ENCODE data around the gene WNT9B.

WNT9B gene

DNA sequence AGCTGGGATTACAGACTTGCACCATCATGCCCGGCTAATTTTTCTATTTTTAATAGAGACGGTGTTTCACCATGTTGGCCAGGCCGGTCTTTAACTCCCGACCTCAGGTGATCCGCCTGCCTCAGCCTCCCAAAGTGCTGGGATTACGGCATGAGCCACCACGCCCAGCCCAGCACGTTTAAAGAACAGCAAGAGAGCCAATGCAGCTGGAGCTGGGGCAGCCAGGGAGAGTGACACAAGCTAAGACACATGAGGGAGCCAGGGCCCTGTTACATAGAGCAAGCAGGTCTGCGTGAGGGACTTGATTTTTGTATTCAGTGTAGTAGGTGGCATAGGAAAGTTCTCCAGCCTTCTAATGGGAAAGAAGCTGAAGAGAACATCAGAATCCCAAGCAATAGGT is 49.9 kb downstream of the WNT9B start:
- 80 to 84% methylated on average over 9 of the region's 9 CpGs for WGBS, 2 experiments
- Histone ChIP-seq H3K9me3 (ENCODE audit: control insufficient read depth, low read length) (peaks cover 2% of the 10 kb centered on the region), H3K36me3 (ENCODE audit: control insufficient read depth, insufficient read depth, low read length) (no peaks in the 10 kb centered on the region)

DNA sequence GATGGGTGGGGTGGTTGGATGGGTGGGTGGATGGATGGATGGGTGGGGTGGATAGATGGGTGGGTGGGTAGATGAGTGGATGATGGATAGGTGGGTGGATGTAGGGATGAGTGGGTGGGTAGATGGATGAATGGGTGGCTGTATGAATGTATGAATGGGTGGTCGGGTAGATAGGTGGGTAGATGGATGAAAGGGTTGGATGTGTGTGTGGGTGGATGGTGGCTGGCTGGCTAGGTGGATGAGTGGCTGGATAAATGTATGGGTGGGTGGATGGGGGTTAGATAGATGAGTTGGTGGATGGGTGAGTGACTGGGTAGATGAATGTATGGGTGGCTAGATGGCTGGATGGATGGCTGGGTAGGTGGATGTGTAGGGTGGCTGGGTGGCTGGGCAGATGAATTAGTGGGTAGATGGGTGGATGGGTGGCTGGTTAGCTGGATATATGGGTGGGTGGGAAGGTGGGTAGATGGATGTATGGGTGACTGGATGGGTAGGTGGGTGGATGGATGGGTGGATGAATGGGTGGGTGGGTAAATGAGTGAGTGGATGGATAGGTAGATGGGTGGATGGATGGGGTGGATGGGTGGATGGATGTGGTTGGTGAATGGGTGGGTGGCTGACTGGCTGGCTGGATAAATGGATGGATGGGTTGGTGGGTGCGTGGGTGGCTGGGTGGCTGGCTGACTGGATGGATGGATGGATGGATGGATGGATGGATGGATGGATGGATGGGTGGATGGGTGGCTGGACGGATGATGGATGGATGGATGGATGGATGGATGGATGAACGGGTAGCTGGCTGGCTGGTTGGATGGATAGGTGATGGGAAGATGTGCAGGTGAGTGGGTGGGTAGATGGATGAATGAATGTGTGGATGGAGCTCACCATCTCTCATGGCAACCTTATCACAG is 52.6 kb downstream of the WNT9B start:
- Histone ChIP-seq H3K27ac (ENCODE audit: insufficient read depth, low read depth, low read length, poor library complexity, severe bottlenecking) (no peak overlapping the region), H3K4me1 (ENCODE audit: control insufficient read depth, insufficient read depth, low read length) (no peaks in the 10 kb centered on the region), H3K4me3 (ENCODE audit: insufficient read depth, low read depth, low read length) (no peak overlapping the region), H3K27me3 (ENCODE audit: control insufficient read depth, insufficient read depth, low read length, poor library complexity, severe bottlenecking) (no peaks in the 10 kb centered on the region), H3K9me3 (ENCODE audit: control insufficient read depth, low read length) (no peaks in the 10 kb centered on the region), H3K36me3 (ENCODE audit: control insufficient read depth, insufficient read depth, low read length) (no peaks in the 10 kb centered on the region)
- 85 to 89% methylated on average over 4 of the region's 4 CpGs for WGBS, 2 experiments

More for the DNA sequence above, 49.9 kb downstream of the WNT9B start:
- no peaks in the 10 kb centered on the region for H3K4me1 ChIP-seq (ENCODE audit: control insufficient read depth, insufficient read depth, low read length)
- H3K4me3 ChIP-seq (ENCODE audit: insufficient read depth, low read depth, low read length) = no peak overlapping the region
- no peaks in the 10 kb centered on the region for H3K27me3 ChIP-seq (ENCODE audit: control insufficient read depth, insufficient read depth, low read length, poor library complexity, severe bottlenecking)
- no peak overlapping the region for H3K27ac ChIP-seq (ENCODE audit: insufficient read depth, low read depth, low read length, poor library complexity, severe bottlenecking)

DNA sequence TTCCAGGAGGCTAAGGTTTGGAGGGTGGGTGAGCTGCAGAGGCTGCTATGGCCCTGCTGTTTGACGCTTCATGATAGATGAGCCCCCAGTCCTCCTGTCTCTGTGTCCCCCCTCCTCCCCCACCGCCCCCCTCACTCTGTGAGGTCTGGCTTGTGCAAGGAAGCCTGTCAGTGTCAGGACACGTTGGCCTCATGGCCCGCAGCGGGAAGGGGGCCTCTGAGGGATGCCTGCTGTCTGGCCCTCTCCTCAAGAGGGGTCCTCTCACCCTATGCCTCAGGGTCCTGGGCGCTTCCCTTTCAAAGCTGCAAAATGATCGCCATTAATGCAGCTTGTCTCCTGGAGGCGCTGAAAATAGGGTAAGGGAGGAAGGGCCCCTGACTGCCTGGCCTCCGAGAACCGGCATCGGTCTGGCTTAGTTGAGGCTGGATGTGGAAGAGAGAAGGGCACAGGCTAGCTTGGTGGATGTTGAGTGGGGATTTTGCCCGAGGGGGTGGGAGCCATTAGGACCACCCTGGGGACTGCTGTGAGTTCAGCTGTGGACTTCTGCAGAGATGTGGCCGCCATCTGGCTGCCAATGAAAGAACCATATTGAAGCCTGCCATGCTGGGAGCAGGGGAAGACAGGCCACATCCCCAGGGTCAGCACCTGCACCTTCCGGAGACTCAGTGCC is 56.8 kb downstream of the WNT9B start:
- Histone ChIP-seq H3K36me3 (ENCODE audit: control insufficient read depth, insufficient read depth, low read length) (no peaks in the 10 kb centered on the region), H3K4me3 (ENCODE audit: insufficient read depth, low read depth, low read length) (no peak overlapping the region), H3K27me3 (ENCODE audit: control insufficient read depth, insufficient read depth, low read length, poor library complexity, severe bottlenecking) (no peaks in the 10 kb centered on the region), H3K9me3 (ENCODE audit: control insufficient read depth, low read length) (no peaks in the 10 kb centered on the region), H3K4me1 (ENCODE audit: control insufficient read depth, insufficient read depth, low read length) (no peaks in the 10 kb centered on the region), H3K27ac (ENCODE audit: insufficient read depth, low read depth, low read length, poor library complexity, severe bottlenecking) (no peak overlapping the region)
- 82 to 85% methylated on average over 13 to 14 of the region's 14 CpGs for WGBS, 2 experiments

- Histone ChIP-seq H3K9me3 (ENCODE audit: control insufficient read depth, low read length) (no peaks in the 10 kb centered on the region), H3K36me3 (ENCODE audit: control insufficient read depth, insufficient read depth, low read length) (no peaks in the 10 kb centered on the region), H3K27ac (ENCODE audit: insufficient read depth, low read depth, low read length, poor library complexity, severe bottlenecking) (no peak overlapping the region), H3K27me3 (ENCODE audit: control insufficient read depth, insufficient read depth, low read length, poor library complexity, severe bottlenecking) (no peaks in the 10 kb centered on the region), H3K4me3 (ENCODE audit: insufficient read depth, low read depth, low read length) (no peak overlapping the region), H3K4me1 (ENCODE audit: control insufficient read depth, insufficient read depth, low read length) (no peaks in the 10 kb centered on the region)
- 86 to 90% methylated on average over 10 of the region's 10 CpGs for WGBS, 2 experiments
Observed at GRCh38 chr17:46910179-46910927, 59.0 kb downstream of the WNT9B start.

- Histone ChIP-seq H3K4me1 (ENCODE audit: control insufficient read depth, insufficient read depth, low read length) (no peaks in the 10 kb centered on the region), H3K4me3 (ENCODE audit: insufficient read depth, low read depth, low read length) (no peak overlapping the region), H3K36me3 (ENCODE audit: control insufficient read depth, insufficient read depth, low read length) (no peaks in the 10 kb centered on the region), H3K27ac (ENCODE audit: insufficient read depth, low read depth, low read length, poor library complexity, severe bottlenecking) (no peak overlapping the region), H3K9me3 (ENCODE audit: control insufficient read depth, low read length) (no peaks in the 10 kb centered on the region), H3K27me3 (ENCODE audit: control insufficient read depth, insufficient read depth, low read length, poor library complexity, severe bottlenecking) (no peaks in the 10 kb centered on the region)
- 87 to 89% methylated on average over 3 of the region's 3 CpGs for WGBS, 2 experiments
Observed at GRCh38 chr17:46911311-46911710, 59.9 kb downstream of the WNT9B start.

GRCh38 chr17:46915596-46915995 is 64.2 kb downstream of the WNT9B start:
- Histone ChIP-seq H3K4me3 (ENCODE audit: insufficient read depth, low read depth, low read length) (no peak overlapping the region), H3K4me1 (ENCODE audit: control insufficient read depth, insufficient read depth, low read length) (no peaks in the 10 kb centered on the region), H3K27ac (ENCODE audit: insufficient read depth, low read depth, low read length, poor library complexity, severe bottlenecking) (no peak overlapping the region), H3K36me3 (ENCODE audit: control insufficient read depth, insufficient read depth, low read length) (no peaks in the 10 kb centered on the region), H3K9me3 (ENCODE audit: control insufficient read depth, low read length) (no peaks in the 10 kb centered on the region), H3K27me3 (ENCODE audit: control insufficient read depth, insufficient read depth, low read length, poor library complexity, severe bottlenecking) (no peaks in the 10 kb centered on the region)
- WGBS, 2 experiments = 50 to 56% methylated on average over 1 of the region's 1 CpG

- Histone ChIP-seq H3K36me3 (ENCODE audit: control insufficient read depth, insufficient read depth, low read length) (no peaks in the 10 kb centered on the region), H3K9me3 (ENCODE audit: control insufficient read depth, low read length) (no peaks in the 10 kb centered on the region)
Observed at GRCh38 chr17:46916211-46916610, 64.8 kb downstream of the WNT9B start.

DNA sequence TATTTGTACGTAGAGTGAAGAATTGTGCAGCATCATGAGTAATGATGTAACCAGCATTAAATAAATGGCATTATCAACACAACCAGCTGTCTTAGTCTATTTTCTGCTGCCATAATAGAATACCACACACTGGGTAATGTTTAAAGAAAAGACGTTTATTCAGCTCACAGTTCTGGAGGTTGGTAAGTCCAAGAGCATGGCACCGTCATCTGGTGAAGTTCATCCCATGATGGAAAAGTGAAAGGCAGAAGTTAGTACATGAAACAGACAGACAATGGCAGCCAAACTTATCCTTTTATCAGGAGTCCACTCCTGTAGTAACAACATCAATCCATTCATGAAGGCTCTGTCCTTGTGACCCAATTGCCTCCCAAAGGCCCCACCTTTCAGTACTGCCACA is 65.2 kb downstream of the WNT9B start:
- 92 to 94% methylated on average over 2 to 3 of the region's 3 CpGs for WGBS, 2 experiments
- H3K27ac ChIP-seq (ENCODE audit: insufficient read depth, low read depth, low read length, poor library complexity, severe bottlenecking) = no peak overlapping the region
- no peaks in the 10 kb centered on the region for H3K36me3 ChIP-seq (ENCODE audit: control insufficient read depth, insufficient read depth, low read length)
- H3K9me3 ChIP-seq (ENCODE audit: control insufficient read depth, low read length) = no peaks in the 10 kb centered on the region
- H3K27me3 ChIP-seq (ENCODE audit: control insufficient read depth, insufficient read depth, low read length, poor library complexity, severe bottlenecking) = no peaks in the 10 kb centered on the region
- no peaks in the 10 kb centered on the region for H3K4me1 ChIP-seq (ENCODE audit: control insufficient read depth, insufficient read depth, low read length)
- H3K4me3 ChIP-seq (ENCODE audit: insufficient read depth, low read depth, low read length) = no peak overlapping the region

More at GRCh38 chr17:46916211-46916610, 64.8 kb downstream of the WNT9B start:
- no peak overlapping the region for H3K4me3 ChIP-seq (ENCODE audit: insufficient read depth, low read depth, low read length)
- H3K27me3 ChIP-seq (ENCODE audit: control insufficient read depth, insufficient read depth, low read length, poor library complexity, severe bottlenecking) = no peaks in the 10 kb centered on the region
- 94 to 96% methylated on average over 2 of the region's 2 CpGs for WGBS, 2 experiments
- H3K4me1 ChIP-seq (ENCODE audit: control insufficient read depth, insufficient read depth, low read length) = no peaks in the 10 kb centered on the region
- no peak overlapping the region for H3K27ac ChIP-seq (ENCODE audit: insufficient read depth, low read depth, low read length, poor library complexity, severe bottlenecking)

GRCh38 chr17:46917041-46917440 is 65.7 kb downstream of the WNT9B start:
- Histone ChIP-seq H3K36me3 (ENCODE audit: control insufficient read depth, insufficient read depth, low read length) (no peaks in the 10 kb centered on the region), H3K4me3 (ENCODE audit: insufficient read depth, low read depth, low read length) (no peak overlapping the region), H3K27ac (ENCODE audit: insufficient read depth, low read depth, low read length, poor library complexity, severe bottlenecking) (no peak overlapping the region), H3K9me3 (ENCODE audit: control insufficient read depth, low read length) (no peaks in the 10 kb centered on the region), H3K4me1 (ENCODE audit: control insufficient read depth, insufficient read depth, low read length) (no peaks in the 10 kb centered on the region), H3K27me3 (ENCODE audit: control insufficient read depth, insufficient read depth, low read length, poor library complexity, severe bottlenecking) (no peaks in the 10 kb centered on the region)

GRCh38 chr17:46917516-46917915 is 66.1 kb downstream of the WNT9B start:
- H3K4me3 ChIP-seq (ENCODE audit: insufficient read depth, low read depth, low read length) = no peak overlapping the region
- no peaks in the 10 kb centered on the region for H3K9me3 ChIP-seq (ENCODE audit: control insufficient read depth, low read length)
- H3K27me3 ChIP-seq (ENCODE audit: control insufficient read depth, insufficient read depth, low read length, poor library complexity, severe bottlenecking) = no peaks in the 10 kb centered on the region
- H3K4me1 ChIP-seq (ENCODE audit: control insufficient read depth, insufficient read depth, low read length) = no peaks in the 10 kb centered on the region
- 79% methylated on average over 4 of the region's 4 CpGs for WGBS, 2 experiments
- H3K27ac ChIP-seq (ENCODE audit: insufficient read depth, low read depth, low read length, poor library complexity, severe bottlenecking) = no peak overlapping the region
- no peaks in the 10 kb centered on the region for H3K36me3 ChIP-seq (ENCODE audit: control insufficient read depth, insufficient read depth, low read length)

All from ectodermal cell (in vitro differentiated cells).